GM19240 (cell line): Measurements from ENCODE around the gene SHOC2.

Source experiments
- DNase-seq: peaks from one replicate; pipeline ENCODE4 v3.0.0; 2011; ENCODE audit warnings: low spot score; ENCODE audit not compliant: insufficient read length

Gene SHOC2

DNA sequence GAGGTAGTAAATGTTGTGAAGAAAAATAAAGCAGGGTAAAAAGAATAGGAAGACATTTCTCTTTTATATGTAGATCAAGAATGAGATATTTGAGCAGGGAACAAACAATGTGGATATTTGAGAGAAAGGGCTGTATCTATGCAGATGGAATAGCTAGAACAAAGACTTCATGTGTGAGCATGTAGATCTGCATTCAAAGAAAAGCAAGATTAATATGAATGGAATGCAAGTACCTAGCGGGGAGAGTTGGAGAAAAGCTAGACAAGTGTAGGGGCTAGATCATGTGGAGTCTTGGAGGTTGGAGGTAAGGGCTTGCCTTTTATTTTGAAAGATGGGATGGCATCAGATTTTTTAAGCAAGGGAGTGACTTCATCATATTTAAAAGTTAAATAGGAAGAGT is 27.1 kb downstream of the SHOC2 start:
- no peak for DNase-seq

DNA sequence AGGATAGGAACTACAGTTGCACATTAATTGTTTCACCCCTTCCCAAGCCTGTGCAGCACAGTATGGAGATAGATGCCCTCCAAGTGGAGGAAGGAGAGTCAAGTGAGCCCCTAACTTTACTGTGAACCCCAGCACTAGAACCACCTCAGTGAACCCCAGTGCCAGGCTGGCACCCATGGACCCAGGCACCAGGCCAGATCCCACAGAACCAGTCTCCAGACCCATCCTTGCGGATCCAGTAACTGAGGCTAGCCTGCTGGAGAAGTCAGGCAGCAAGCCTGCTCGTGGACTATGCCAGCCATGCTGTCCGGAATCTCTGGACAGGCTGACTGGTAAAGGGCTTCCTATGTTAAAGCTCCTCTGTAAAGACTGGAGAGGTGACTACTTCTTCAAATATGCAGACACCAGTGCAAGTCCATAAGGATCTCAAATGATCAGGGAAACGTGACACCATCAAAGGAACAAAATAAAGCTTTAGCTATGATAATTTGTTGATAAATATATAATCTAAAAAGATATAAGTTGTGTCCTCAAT is 27.7 kb downstream of the SHOC2 start:
- DNase-seq = no peak

DNA sequence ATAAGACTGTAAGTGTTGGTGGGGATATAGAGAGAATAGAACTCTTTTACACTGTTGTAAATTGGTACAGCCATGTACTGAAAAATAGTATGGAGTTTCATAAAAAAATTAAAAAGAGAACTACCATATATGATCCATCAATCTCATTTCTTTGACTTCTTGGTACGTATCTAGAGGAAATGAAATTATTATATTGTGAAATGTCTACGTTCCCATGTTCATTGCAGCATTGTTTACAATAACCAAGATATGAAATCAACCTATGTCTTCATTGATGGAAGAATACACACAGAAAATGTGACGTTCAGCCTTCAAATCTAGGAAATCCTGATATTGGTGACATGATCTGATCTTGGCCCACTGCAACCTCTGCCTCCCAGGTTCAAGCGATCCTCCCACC is 32.0 kb downstream of the SHOC2 start:
- DNase-seq = no peak

DNA sequence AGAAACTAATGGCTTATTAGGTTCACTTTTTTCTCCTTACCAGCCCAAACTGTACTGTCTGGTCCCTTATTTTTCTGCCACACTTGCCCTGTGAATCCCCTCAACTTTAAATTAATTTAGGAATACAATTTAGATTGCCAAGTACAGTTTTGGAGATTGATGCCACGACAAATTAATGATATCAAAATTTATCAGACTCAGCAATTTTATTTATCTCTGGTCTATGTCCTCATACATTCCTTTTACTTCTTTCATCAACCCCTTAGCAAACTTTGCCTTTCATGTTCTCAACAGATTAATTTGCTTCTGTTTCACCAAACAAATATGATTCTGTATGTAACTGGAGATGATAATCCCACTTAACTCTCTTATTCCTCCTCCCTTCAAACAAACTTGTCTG is 38.2 kb downstream of the SHOC2 start:
- no peak for DNase-seq

DNA sequence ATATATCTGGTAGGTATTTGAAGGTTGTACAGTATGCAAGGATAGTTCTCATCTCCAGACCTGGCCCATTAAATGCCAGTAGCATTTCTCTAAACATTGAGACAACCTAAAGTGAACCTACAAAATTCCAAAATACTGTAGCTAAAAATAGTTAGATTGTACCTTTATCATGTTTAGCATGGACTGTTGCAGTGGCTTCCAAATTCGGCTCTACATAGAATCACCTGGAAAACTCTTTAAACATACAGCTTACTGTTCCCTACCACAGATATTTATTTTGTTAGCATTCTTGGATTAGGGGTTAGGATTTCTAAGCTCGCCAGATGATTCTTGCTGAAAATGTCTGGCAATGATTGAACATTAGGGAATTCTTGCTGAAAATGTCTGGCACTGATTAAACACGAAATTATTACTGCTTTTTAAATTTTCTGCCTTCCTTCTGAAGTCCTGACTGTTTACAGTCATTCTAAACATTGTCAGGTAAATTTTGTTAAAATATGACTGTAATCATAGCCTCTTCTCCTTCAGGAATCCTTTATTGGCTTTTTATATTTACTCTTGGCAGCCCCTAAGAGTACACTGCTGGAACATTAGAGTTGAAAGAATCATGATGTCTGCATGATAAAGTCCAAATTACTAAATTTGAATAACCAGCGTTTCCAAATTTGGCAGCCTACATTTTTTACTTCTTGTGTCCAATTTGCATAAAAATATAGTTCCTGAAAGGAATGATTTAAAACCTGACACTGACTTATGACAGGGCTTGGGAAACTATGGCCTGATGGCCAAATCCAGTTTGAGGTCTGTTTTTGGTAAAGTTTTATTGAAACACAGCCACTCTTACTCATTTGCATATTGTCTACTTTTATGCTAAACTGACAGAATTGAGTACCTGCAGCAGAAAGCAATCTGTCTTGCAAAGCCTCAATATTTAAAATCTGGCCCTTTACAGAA is 40.3 kb downstream of the SHOC2 start:
- no peak for DNase-seq

DNA sequence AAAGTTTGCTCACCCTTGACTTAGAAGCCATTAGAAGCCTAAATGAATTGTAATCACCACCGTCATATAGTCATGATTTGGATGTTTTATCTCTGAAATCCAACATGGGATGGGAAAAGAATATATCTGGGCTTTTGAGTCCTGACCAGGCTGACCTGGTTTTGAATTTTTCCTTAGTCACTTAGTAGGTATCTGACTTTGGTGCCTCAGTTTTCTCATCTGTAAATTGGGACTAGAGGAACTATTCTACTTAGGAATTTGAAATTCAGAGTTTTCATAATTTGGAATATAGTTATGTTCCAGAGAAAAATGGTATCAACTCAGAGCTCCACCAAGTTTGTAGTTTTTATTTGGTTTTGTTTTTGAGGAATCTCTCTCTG is 40.9 kb downstream of the SHOC2 start:
- no peak for DNase-seq

DNA sequence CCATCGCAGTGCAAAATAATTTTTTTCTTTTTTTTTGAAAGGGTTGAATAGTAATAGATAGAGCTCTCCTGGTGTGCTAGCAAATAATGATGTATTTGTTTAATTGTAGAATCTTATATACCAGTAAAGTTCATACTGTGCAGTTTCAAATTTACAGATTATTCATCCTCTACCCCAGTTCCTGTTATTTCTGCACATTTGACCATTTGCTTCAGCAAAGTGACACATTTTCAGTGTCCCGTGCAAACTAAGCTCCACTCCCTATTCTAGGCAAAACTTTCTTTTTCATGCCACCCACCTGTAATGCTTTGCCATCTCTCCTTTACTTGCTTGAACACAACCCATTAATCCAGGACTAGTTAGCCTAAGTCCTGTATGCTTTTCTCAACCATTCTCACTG is 43.0 kb downstream of the SHOC2 start:
- DNase-seq = no peak

DNA sequence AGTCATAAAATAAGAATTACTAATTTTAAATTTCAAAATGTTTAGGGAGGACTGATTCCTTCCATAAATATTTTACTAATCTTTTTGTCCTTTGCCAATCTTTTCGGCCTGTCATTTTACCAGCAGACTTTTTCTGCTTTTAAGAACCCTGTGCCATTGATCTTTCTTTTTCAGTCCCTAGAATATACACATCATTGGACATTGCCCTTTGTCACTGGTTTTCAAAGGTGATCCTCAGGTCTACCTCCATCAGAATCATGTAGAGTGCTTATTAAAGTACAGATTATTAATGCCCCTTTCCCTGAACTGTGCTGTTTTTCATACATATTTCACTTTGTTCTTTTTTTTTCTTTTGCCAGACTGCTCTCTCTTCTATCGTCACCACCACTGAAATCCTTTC is 43.8 kb downstream of the SHOC2 start:
- DNase-seq = no peak

DNA sequence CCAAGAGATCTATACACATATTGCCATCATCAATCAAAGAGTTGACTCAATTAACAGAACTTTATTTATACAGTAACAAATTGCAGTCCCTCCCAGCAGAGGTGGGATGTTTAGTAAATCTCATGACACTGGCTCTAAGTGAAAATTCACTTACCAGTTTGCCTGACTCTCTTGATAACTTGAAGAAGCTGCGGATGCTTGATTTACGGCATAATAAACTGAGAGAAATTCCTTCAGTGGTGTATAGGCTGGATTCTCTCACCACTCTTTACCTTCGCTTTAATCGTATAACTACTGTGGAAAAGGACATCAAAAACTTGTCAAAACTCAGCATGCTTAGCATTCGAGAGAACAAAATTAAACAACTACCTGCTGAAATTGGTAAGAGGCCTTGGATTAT is 45.3 kb downstream of the SHOC2 start:
- DNase-seq = no peak

DNA sequence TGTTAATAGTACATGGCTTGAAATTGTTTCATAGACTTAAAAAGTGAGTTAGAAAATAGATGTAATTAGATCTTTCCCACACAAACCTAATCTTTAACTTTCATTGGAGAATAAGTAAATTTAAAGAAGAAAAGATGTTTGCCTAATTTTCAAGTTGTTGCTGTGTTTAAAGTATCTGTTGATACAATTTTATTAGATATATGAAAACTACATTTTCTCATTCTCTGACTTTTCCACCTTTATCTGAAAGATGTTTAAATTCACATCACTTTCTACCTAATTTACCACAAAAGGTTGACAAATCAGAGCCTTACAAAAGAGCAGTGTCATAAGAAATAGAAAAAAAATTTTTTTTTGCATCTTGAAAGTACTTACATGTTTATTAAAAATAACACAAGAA is 45.8 kb downstream of the SHOC2 start:
- no peak for DNase-seq

DNA sequence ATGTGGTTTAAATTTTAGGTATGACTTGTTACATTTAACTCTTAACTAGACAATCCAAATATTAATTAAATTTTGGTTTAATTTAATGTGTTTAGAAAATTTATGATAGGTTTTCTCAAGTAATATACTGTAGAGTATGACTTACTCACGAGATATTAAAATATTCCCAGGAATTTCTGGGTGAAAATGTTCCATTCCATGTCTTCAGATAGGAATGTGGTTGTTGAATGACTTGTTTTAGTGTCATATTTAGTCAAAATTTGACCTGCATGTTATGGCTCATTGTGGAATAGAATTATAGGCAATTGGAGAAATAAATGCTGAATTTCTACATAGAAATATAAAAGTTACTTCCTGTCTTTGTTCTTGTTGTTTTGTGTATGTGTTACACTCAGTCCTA is 46.7 kb downstream of the SHOC2 start:
- DNase-seq = no peak

DNA sequence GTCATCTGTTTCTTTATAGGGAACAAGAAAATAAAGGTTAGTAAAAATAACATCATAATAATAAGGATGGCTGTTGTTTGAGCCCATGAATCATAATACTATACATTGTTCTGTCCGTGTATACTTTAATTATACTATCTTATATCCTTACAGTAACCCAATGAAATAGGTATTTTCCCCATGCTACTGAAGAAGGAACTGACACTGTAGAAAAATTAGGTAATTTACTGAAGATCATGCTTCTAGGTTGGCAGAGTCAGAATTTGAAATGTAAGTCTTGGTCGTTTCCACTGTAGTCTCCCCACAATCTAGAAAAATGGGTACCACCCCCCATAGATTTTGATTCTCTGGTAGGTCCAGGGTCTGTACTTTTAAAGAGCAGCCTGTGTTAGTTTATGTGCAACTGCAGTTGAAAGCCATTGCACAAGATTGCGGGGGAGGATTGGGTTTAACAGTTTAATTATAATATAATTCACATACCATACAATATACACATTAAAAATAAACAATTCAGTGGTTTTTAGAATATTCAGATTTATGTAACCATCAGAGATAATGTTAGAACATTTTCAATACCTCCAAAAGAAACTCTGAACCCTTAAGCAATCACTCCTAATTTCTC is 47.7 kb downstream of the SHOC2 start:
- DNase-seq = no peak

DNA sequence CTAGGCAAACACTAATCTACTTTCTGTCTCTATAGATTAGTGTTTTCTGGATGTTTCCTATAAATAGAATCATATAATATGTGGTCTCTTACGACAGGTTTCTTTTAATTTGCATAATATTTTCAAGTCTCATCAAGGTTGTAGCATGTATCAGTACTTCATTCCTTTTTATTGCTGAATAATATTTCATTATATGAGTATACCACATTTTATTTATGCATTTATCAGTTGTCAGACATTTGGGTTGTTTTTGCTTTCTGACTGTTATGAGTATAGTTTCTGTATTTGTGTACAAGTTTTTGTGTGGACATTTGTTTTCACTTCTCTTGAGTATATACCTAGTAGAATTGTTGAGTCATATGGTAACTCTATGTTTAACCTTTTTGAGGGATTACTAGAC is 48.2 kb downstream of the SHOC2 start:
- no peak for DNase-seq

DNA sequence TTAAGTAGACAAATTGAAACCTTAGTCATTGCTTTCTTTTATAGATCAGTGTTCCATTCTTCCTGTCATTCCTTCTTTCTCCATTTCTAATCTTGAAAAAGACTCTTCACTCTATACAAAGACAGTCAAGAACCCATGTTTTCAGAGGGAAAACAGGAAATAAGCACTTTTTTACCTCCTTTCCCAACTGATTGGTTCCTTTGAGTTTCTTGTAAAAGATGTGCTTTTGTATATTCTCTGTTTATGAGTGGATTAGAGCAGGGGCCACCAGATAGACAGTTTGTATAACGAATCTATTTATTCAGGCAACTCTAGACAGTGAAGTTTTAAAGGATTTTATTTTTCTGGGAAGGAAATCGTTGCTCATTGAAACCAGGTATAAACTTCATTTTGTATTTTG is 49.8 kb downstream of the SHOC2 start:
- no peak for DNase-seq

DNA sequence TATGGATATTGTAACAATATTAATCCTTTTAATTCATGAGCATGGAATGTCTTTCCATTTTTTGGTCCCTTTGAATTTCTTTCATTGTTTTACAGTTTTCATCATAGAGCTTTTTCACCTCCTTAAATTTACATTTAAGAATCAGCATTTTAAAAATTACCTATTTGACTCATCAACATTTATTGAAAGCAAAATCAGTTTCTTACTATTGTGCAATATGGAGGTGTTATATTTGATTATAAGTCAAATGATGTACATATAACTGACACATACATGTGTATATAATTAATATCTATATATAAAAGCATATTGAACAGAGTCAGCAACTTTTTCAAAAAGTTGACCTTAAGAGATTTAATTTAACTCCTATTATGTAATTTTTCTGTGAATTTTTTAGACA is 52.2 kb downstream of the SHOC2 start:
- no peak for DNase-seq

DNA sequence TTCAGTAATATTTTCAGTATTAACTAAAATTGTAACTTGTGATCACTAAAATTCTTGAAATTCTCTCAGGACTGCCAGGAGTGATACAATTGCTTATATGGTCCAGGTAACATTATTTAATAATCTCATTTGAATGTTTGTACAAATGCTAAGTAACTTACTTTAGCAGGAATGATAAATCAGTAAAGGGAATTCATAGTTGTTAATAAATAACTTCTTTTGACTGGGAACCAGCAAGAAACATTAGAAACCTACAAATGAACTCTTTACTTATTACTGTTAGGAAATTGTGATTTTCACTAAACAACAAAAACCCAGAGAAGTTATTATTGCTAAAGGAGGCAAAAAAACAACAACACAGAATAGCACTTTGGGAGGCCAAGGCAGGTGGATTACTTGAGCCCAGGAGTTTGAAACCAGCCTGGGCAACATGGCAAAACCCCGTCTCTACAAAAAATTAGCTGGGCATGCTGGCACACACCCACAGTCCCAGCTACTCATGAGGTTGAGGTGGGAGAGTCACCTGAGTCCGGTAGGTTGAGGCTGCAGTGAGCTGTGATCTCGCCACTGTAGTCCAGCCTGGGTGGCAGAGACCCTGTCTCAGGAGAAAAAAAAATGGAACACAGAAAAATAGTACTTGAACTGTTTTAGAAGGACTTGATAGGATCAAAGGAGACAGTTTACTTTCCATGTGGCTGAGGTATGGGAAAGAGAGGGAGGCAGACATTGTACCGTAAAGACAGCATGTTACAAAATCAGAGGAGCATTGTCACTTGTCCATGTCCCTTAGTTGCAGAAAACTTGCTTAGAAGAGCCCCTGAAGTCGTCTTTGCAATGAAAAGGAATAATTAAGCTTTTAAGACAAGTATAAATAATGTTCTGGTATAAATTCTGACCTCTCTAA is 53.1 kb downstream of the SHOC2 start:
- no peak for DNase-seq

DNA sequence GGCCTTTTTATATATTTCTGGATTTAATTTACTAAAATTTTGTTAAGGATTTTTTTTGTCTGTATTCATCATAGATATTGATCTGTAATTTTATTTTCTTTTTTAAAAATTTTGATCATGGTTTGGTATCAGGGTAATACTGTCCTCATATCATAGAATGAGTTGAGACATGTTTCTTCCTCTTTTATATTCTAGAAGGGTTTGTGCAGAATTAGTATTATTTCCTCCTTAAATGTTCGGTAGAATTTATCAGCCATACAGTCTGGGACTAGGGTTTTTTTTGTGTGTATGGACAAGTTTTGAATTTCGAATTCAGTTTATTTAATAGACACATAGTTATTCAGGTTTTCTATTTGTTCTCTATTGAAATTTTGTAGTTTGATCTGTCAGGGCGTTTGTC is 54.0 kb downstream of the SHOC2 start:
- no peak for DNase-seq

DNA sequence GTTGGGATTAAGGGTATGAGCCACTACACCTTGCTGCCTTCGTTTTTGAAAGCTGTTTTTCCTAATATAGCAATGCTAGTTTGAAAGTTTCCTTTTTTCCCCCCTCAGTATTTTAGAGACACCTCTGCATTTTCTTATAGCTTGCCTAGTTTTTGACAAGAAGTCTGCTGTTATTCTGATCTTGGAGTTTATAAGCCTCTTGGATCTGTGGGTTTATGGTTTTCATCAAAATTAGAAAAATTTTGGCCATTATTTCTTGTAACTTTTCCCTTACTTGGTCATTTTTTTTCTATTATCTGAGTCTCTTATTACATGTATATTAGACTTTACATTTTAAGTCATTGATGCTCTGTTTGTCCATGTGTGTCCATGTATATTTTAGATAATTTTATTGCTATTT is 57.2 kb downstream of the SHOC2 start:
- no peak for DNase-seq

DNA sequence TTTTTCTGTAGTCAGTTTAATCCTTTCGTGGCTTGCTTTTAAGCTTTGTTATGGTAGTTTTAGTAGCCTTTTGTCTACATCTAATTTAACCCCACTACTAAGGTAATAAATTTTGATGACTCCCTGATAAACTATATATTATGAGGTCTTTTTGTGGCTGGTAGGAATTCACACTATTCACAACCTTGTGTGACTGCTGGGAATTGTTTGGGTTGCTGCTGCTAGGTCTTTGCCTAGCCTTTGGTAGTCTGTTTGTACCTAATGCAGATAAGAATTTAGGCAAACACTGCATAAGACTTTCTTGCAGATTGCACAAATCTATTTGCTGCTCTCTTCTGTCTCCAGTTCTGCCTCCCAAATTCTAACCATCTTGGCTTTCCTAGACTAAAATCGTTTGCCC is 58.3 kb downstream of the SHOC2 start:
- no peak for DNase-seq

DNA sequence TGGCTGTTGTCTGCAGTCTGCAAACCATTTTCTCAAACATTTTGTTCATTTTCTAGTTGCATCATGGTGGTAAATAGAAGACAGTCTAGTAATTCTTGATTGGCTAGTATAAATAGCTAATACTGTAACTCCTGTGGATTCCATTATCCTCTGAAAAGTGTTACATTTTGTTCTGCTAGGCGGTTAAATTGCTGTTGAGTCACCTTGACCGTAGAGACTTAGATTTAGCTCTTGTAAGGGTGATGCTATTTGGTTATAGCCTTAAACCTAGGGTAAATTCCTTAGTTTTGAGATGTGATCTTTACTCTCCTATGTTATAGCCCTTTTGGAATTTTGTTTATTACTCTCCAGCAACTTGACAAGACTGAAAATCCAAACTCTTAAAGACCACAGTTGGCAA is 58.8 kb downstream of the SHOC2 start:
- no peak for DNase-seq

DNA sequence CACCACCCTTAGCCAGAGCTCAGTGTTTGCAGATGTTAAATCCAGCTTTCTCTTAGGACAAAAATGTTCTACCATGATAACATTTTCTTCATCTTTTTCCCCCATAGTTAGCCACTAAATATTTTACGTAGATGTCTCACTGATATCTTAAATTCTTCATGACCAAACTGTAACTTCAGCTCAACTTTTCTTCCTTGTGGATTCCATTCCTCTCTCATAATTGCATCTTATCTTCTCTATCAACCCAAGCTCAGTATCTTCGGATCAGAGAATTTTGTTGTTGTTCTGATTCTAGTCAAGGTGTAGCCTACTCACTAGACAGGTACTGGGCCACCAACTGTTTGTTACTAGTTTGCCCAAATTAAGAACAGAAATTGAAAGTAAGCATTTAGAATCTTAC is 60.2 kb downstream of the SHOC2 start:
- no peak for DNase-seq

DNA sequence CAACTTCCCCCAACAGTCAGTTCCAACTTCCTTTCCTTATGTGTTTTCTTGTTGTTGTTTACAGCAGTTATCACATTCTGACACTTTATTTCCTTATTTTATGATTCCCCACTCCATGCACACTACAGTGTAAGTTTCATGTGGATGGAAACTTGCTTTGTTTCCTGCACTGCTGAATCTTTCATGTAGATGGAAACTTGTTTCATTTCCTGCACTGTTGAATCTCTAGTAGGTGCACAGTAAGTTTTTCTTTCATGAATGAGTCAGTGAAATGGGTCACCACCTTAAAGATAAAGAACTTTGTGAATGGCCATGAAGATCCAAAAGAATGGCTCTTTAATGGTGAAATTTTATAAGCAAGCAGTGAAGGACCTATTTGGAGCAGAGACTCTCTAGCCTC is 61.4 kb downstream of the SHOC2 start:
- DNase-seq = no peak
